Vagina (tissue), 2 donors: ENCODE results near the gene UBA3. TPM values are rescaled to one million over a fixed set of nuclear protein-coding genes. Genes with fewer than 3 reads are reported as not detected.

Experiments used
- DNase-seq, 2 donors: peaks; one replicate each; pipeline ENCODE4 v3.0.0-alpha.2; 2017; ENCODE audit errors: extremely low spot score in 2 of 2
- H3K27ac ChIP-seq: fragments of 200-600 bp; sonication (generic); one replicate; pipeline ENCODE4 v1.5.1; 2019
- H3K27me3 ChIP-seq: fragments of 200-600 bp; sonication (generic); one replicate; pipeline ENCODE4 v1.5.1; 2019
- H3K36me3 ChIP-seq, 2 donors: fragments of 200-600 bp; sonication (generic); one replicate each; pipeline ENCODE4 v1.5.1; 2017 to 2019
- H3K4me1 ChIP-seq: fragments of 200-600 bp; sonication (generic); one replicate; pipeline ENCODE4 v1.5.1; 2019
- H3K4me3 ChIP-seq, 2 donors: fragments of 200-600 bp; sonication (generic); 1 replicate in 1 of 2; 2 replicates in 1 of 2; pipeline ENCODE4 v1.5.1; 2016 to 2019
- H3K9me3 ChIP-seq: fragments of 200-600 bp; sonication (generic); one replicate; pipeline ENCODE4 v1.5.1; 2019
- POLR2A ChIP-seq, 2 donors: fragments of 450-650 bp; IDR thresholded peaks; one replicate each; pipeline ENCODE4 v1.6.1; 2017; ENCODE audit warnings: antibody characterized with exemption in 2 of 2, mild to moderate bottlenecking in 2 of 2, moderate library complexity in 2 of 2
- POLR2AphosphoS5 ChIP-seq, 2 donors: sonication (generic); formaldehyde crosslinking; IDR thresholded peaks; one replicate each; pipeline ENCODE4 v1.9.0; 2017; ENCODE audit warnings: antibody characterized with exemption in 2 of 2, mild to moderate bottlenecking in 2 of 2, low read depth in 1 of 2; ENCODE audit not compliant: insufficient read depth in 1 of 2
- intact Hi-C: fragments of 100-400 bp; cut with DNase I; formaldehyde crosslinking; loops from one replicate; pipeline ENCODE4 v1.15.1; 2023
- total RNA-seq: library from RNA; depleted of rRNA; stranded (reverse); fragments of >200 nt; gene quantifications from one replicate; pipeline ENCODE4 v1.2.3, GENCODE V29; 2016
- TF ChIP-seq, protein P1 (sequence below), 3 experiments: fragments of 450-650 bp in 2 of 3; fragments of 200-600 bp in 1 of 3; sonication (generic) in 1 of 3; IDR thresholded peaks; one replicate each; pipeline ENCODE4 v1.5.1; 2017 to 2019; ENCODE audit warnings: antibody characterized with exemption in 3 of 3, mild to moderate bottlenecking in 2 of 3, moderate library complexity in 2 of 3

The UBA3 gene
- total RNA-seq, 1 donor from 2014 or later = 84.7 TPM

DNA sequence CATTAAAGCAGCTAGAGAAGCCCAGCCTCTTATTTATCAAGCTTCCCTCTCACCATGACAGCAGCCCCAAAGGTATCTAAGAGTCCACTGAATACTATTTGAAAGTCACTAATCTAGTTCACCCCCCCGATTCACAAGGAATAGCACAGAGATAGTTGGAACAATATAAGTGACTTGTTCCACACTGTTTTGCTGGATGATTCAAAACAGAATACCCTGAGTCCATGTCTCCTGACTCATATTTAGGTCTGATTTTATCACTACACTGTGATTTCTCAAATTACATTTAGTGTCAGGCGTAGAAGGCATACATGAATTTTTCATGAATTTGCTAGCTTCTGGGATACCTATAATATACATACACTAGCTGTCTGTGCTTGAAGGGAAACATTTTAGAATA lies 48.0 kb downstream of the UBA3 start:
- TF ChIP-seq POLR2AphosphoS5 (IDR thresholded peaks at IDR 0.05; ENCODE audit: insufficient read depth in 1 of 2, low read depth in 1 of 2) = no peak
- TF ChIP-seq POLR2A (IDR thresholded peaks at IDR 0.05) = no peak
- TF ChIP-seq, protein P1, sequence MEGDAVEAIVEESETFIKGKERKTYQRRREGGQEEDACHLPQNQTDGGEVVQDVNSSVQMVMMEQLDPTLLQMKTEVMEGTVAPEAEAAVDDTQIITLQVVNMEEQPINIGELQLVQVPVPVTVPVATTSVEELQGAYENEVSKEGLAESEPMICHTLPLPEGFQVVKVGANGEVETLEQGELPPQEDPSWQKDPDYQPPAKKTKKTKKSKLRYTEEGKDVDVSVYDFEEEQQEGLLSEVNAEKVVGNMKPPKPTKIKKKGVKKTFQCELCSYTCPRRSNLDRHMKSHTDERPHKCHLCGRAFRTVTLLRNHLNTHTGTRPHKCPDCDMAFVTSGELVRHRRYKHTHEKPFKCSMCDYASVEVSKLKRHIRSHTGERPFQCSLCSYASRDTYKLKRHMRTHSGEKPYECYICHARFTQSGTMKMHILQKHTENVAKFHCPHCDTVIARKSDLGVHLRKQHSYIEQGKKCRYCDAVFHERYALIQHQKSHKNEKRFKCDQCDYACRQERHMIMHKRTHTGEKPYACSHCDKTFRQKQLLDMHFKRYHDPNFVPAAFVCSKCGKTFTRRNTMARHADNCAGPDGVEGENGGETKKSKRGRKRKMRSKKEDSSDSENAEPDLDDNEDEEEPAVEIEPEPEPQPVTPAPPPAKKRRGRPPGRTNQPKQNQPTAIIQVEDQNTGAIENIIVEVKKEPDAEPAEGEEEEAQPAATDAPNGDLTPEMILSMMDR (IDR thresholded peaks at IDR 0.05) = no peak
- intact Hi-C loops = no loop called here
- Histone ChIP-seq H3K36me3 (peaks cover 0 to 74% of the 10 kb centered on the region in 2 donors), H3K4me1 (no peaks in the 10 kb centered on the region), H3K9me3 (no peaks in the 10 kb centered on the region), H3K4me3 (no peak overlapping the region), H3K27ac (no peak overlapping the region), H3K27me3 (no peaks in the 10 kb centered on the region)
- DNase-seq = no peak

DNA sequence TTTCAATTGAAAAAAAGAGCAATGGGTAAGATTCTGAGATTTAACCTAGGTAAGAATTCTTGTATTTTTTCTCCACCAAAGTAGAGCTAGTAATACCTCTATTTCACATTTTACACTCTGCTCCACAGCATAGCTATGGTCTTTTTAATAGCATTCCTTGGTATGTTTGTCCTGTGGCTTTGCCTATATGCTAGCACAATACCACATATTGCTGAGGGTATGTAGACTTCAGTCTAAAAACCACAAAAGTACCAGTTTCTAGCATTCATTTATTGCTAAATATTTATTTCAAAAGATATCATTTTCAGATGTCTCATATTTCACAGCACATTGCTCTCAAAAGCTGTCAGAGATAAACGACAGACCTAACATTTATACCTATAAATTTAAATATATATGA lies 48.5 kb downstream of the UBA3 start:
- intact Hi-C loops = no loop called here
- TF ChIP-seq POLR2A (IDR thresholded peaks at IDR 0.05) (no peak), POLR2AphosphoS5 (IDR thresholded peaks at IDR 0.05; ENCODE audit: insufficient read depth in 1 of 2, low read depth in 1 of 2) (no peak)
- TF ChIP-seq, protein P1 (IDR thresholded peaks at IDR 0.05) = no peak
- no peak for DNase-seq
- Histone ChIP-seq H3K4me1 (no peaks in the 10 kb centered on the region), H3K4me3 (no peak overlapping the region), H3K27me3 (no peaks in the 10 kb centered on the region), H3K27ac (no peak overlapping the region), H3K9me3 (no peaks in the 10 kb centered on the region), H3K36me3 (peaks cover 0 to 69% of the 10 kb centered on the region in 2 donors)

DNA sequence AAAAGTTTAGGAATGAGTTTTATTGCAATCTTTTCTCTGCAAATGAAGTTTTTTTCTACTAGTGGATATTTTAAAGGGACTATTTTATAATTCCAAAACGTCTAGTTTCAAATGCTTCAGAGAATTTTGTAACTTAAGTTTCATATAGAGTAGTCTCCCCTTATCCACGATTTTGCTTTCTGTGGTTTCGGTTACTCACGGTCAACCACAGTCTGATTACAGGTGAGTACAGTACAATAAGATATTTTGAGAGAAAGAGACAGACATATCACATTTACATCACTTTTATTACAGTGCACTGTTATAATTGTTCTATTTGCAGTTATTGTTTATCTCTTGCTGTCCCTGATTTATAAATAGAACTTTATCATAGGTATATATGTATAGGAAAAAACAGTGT lies 59.3 kb downstream of the UBA3 start:
- no peak for DNase-seq
- intact Hi-C loops = no loop called here
- no peaks in the 10 kb centered on the region for H3K4me1 ChIP-seq
- H3K27ac ChIP-seq = no peak overlapping the region
- H3K27me3 ChIP-seq = no peaks in the 10 kb centered on the region
- no peaks in the 10 kb centered on the region for H3K9me3 ChIP-seq
- peaks cover 0 to 32% of the 10 kb centered on the region in 2 donors for H3K36me3 ChIP-seq
- no peak overlapping the region for H3K4me3 ChIP-seq
- TF ChIP-seq POLR2AphosphoS5 (IDR thresholded peaks at IDR 0.05; ENCODE audit: insufficient read depth in 1 of 2, low read depth in 1 of 2) = no peak
- TF ChIP-seq, protein P1 (IDR thresholded peaks at IDR 0.05) = no peak
- no peak for TF ChIP-seq POLR2A (IDR thresholded peaks at IDR 0.05)

DNA sequence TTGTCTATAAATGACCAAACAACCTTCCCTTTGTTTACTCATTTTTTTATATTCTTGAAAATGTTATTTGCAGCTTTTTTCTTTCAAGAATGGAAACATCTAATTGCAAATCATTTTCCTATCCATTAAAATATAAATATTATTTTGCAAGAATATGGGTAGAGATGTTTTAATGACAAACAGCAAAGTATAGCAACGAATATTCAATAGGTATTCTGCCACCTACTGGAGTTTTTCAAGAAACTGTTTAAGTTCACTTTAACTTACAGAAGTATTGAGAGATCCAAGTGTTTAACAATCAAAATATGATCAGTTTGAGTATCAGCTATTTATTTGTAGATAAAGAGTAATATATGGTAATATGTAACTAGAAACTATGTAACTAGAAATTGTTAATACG lies 59.7 kb downstream of the UBA3 start:
- Histone ChIP-seq H3K4me3 (no peak overlapping the region), H3K36me3 (peaks cover 0 to 28% of the 10 kb centered on the region in 2 donors), H3K27me3 (no peaks in the 10 kb centered on the region), H3K9me3 (no peaks in the 10 kb centered on the region), H3K4me1 (no peaks in the 10 kb centered on the region), H3K27ac (no peak overlapping the region)
- no peak for DNase-seq
- TF ChIP-seq POLR2AphosphoS5 (IDR thresholded peaks at IDR 0.05; ENCODE audit: insufficient read depth in 1 of 2, low read depth in 1 of 2) (no peak), POLR2A (IDR thresholded peaks at IDR 0.05) (no peak)
- TF ChIP-seq, protein P1 (IDR thresholded peaks at IDR 0.05) = no peak
- intact Hi-C loops = no loop called here

DNA sequence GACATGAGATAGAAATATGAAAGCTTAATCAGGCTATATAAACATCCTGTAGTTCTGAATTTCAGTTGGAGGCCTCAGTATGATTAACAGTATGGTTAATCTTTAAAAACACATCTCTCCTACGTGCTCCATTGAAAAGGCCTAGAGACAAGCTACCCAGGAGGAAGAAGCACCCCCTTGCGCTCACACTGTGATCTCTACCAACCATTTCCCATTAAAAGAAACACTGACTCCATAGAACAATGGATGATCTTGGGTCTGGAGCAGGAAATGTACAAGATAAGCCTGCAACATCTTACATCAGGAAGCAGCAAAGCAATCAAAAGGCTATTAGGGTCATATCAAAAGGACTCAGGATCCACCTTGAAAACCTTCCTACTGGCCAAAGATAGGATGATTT lies 63.3 kb downstream of the UBA3 start:
- no peak overlapping the region for H3K27ac ChIP-seq
- H3K4me1 ChIP-seq = no peaks in the 10 kb centered on the region
- TF ChIP-seq POLR2AphosphoS5 (IDR thresholded peaks at IDR 0.05; ENCODE audit: insufficient read depth in 1 of 2, low read depth in 1 of 2) (no peak), POLR2A (IDR thresholded peaks at IDR 0.05) (no peak)
- TF ChIP-seq, protein P1 (IDR thresholded peaks at IDR 0.05) = no peak
- no peaks in the 10 kb centered on the region for H3K9me3 ChIP-seq
- intact Hi-C loops = no loop called here
- peaks cover 0 to 5% of the 10 kb centered on the region in 2 donors for H3K36me3 ChIP-seq
- no peaks in the 10 kb centered on the region for H3K27me3 ChIP-seq
- H3K4me3 ChIP-seq = no peak overlapping the region
- no peak for DNase-seq
